Measurements from ENCODE around the gene CCDC141. TPM values are rescaled to one million over a fixed set of nuclear protein-coding genes. Genes with fewer than 3 reads are reported as not detected.

Gene CCDC141
- total RNA-seq, 1 donor from 2014 or later: 61.8 TPM

GRCh38 chr2:178833382-178833781 is 216.6 kb downstream of the CCDC141 start:
- DNase-seq (ENCODE audit: low read depth): no peak

- no peak for DNase-seq (ENCODE audit: low read depth)
These were observed 219.5 kb downstream of the CCDC141 start for GRCh38 chr2:178830451-178830850.

GRCh38 chr2:178829981-178830380 is 220.0 kb downstream of the CCDC141 start:
- no peak for DNase-seq (ENCODE audit: low read depth)

DNA sequence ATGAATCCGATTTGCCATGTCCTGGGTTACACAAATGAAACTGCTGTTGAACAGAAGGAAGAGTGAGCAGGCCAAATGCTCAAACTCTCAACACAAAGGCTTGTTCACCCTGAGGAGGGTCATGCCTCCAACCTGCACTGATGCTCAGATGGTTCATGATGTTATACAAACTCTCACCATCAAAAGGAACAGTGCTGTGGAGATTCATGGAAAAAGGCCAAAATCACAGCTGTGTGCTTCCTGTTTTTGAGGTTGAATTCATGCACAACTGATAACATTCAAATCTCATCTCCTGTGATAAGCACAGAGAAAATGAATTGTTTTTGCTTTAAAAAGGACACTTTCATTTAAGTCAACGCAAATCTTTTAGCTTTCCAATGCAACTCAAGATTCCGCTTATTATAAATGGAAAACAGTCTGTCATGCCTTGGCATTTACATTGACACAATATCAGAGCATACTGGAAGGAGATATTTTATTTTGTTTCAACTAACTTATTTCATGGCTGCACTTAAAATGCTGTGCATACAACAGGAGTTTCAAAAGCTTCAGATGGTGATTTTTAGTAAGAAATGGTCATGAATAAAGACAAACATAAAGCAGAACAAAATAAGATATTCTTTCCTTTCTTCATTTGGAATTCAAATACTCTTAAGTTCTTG is 220.5 kb downstream of the CCDC141 start:
- peak; percentile 53 for DNase-seq (ENCODE audit: low read depth)

- no peak for DNase-seq (ENCODE audit: low read depth)
These were observed 221.5 kb downstream of the CCDC141 start for GRCh38 chr2:178828486-178828881.

DNA sequence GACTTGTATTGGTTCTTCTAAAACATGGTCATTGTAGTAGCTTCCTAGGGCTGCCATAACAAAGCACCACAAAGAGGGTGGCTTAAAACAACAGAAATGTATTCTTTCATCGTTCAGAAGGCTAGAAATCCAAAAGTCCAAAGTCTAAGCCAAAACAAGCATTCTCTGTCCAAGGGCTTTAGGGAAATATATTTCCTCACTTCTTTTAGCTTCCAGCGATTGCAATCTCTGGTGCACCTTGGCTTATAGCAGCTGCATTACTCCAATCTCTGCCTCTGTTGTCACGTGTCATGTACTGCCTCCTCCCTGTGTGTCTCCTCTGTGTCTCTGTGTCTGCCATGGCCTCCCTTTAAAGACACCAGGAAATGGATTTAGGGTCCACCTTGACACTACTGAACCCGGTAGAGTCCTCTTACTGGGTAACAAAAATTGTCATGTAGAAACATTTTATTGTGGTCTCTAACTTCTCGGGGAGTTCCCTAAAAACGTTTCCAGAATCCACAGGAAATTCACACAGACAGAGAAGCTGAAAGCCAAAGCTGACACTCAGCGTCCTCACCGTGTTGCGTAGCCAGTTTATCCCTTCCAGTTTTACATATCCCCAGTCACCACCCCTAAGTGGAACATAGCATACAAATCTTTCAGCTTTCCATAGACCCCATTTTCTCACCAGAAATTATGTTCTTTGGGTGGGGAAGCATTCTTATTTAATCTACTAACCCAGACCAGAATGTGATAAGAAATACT is 222.0 kb downstream of the CCDC141 start:
- no peak for DNase-seq (ENCODE audit: low read depth)

DNA sequence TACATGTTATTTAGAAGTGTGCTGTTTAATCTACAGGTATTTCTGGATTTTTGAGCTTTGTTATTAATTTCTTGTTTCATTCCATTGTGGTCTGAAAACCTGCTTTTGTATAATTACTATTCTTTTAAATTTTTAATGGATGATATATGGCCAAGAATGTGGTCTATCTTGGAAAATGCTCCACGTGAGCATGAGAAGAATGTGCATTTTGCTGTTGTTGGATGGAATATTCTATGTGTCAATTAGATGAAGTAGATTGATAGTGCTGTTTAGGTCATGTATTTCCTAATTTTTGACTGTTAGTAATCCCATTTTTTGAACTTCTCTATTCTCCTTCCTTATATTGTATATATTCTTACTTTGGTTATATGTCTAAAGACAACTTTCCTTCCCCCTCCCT is 222.8 kb downstream of the CCDC141 start:
- DNase-seq (ENCODE audit: low read depth): no peak

GRCh38 chr2:178825183-178825582 is 224.8 kb downstream of the CCDC141 start:
- DNase-seq (ENCODE audit: low read depth): no peak

DNA sequence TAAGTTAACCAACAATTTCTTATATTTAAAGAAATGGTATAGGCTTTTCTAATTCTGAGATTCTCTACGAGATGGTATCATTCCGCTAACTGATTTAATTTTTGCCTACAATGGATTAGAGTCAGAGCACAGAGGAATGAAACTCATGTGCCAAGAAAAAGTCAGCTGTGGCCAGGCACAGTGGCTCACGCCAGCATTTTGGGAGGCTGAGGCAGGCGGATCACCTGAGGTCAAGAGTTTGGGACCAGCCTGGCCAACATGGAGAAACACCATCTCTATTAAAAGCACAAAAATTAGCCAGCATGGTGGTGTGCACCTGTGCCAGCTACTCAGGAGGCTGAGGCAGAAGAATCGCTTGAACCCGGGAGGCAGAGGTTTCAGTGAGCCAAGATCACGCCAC is 225.8 kb downstream of the CCDC141 start:
- no peak for DNase-seq (ENCODE audit: low read depth)

DNA sequence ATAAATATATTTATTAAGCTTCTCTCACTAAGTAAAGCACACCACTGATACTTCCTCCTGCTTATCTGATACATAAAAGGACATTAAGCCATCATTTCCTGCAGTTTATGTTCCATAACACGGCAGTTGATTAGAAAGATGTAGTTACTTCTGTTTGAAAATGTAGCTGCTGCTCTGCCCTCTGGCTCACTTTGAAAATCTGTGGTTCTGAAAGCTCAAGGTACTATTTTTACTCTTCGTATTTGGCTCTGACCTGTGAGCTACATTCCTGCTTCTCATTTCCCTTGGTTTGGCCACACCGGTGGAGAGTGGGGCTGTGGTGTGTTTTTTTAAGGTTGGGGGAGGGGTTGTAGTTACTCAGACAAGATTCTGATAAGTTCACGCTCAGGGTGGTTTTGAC is 229.9 kb downstream of the CCDC141 start:
- DNase-seq (ENCODE audit: low read depth): peak; percentile 39

DNA sequence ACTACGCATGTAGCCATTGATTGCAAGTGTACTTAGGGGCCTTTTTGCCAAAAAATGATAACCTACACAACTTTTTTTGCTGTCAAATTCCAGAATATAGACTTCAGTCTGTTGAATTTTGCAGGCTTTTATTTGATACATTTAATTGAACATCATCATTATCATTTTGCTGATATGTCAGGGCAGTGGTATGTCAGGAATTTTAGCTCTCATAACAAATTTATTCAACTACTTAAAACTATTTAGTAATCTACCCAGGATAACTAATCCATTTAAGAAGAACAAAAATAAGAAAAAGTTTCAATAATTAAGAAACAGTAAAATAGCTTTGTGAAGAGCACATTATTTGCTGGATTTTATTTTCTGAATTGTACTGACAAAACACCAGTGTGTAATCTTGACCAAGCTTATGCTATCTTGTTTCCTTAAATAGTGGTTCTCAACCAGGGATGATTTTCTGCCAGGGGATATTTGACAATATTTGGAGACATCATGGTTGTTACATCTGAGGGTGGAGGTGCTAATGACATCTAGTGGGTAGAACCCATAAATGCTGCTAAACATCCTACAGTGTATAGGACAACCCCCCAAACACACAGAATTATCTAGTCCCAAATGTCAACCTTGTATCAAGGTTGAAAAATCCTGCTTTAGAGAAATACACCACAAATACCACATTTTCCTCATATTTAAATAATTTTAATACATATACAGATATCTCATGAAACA is 230.6 kb downstream of the CCDC141 start:
- DNase-seq (ENCODE audit: low read depth): peak; percentile 28

DNA sequence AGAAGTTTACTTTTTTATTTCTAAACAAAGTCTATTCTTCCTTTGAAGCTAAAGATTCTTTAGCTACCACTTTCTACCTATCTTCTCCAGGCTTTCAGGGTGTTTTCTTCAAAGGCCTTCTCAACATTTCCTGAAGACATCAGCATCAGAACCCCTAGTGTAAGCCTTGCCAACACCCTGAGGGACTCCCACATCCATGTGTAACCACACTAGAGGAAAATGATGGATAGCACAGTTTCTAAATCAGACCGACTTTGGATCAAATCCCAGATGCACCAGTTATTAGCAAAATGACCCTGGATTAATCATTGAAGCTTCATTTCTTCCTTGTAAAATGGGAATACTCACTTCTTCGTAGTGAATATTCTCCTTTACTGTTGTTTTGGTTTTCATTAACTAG is 238.0 kb downstream of the CCDC141 start:
- DNase-seq (ENCODE audit: low read depth): no peak

GRCh38 chr2:178811045-178811444 is 238.9 kb downstream of the CCDC141 start:
- no peak for DNase-seq (ENCODE audit: low read depth)

DNA sequence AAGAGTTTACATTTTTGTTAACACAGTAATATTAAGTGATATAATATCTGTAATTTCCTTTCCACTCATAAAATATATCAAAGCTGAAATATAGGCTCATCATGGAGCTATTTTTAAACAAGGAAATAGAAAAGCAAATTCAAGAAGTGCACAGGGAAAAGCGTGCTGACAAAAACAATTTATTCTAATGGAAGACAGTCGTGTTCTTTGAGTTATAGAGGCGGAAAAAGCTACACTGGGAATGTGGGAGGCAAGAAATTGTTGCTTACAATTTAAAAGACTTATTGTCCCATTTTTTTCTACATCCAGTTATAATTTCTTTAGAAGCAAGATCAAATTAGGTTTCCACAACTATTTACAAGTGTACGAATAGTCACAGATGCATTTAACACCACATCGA is 239.5 kb downstream of the CCDC141 start:
- no peak for DNase-seq (ENCODE audit: low read depth)

DNA sequence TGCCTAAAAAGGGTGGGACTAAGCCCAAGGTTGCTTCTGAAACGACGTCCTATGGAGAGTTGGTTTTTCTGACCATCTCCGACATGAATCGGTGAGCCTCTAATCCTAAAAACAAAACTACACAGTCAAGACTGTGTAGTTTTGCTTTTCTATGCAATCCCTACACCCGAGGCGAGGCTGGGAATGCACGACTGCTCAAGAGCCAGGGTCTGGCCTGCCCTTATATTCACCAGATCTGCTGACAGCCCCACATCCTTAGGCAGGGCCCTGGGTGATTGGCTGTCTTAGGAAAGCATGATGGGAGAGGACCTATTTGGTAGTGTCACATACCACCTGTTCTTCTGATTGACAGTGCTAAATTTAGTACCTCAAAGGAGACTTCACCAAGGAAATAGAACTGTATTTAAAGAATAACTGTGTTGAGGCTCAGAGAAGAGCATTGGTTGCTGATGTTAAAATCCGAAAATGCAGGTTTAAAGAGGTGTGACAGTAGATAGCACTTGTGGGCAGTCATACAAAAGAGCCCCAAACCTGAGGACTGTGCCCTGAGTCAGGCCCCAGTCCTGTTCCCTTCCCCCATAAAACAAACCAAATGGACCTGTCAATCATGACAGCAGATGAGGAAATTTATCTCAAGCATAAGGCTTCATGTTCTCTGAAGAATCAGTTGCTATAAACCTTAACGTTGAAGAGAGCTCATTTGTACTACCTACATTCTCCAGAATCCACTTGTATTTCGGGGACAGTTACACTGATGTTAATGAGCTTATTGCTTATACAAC is 242.5 kb downstream of the CCDC141 start, which contains the start of gene TTN:
Gene TTN (minus strand): TSS at position 197 of the 782 bp plus-strand sequence. CDS start 2,781 bp downstream, outside the sequence.
- peak; percentile 98 for DNase-seq (ENCODE audit: low read depth)

DNA sequence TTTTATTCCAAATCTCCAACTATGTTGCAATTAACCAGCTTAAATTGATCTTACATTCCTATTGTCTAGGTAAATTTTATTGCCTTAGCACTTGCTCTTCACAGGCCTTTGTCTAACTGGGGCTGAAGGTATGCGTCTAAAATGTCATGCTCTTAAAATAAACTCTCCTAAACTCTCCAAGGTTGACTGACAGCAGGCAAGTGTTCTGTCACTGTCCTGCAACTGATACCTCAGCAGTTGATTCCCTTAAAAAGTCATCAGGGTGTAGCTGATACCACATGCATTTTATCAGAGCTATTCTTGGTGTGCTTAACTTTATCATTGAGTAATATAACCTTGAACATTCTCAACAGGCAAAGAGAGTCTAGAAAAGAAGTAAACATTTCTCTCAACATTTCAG is 243.4 kb downstream of the CCDC141 start:
- DNase-seq (ENCODE audit: low read depth): peak; percentile 95

- DNase-seq (ENCODE audit: low read depth): no peak
These were observed 244.5 kb downstream of the CCDC141 start for GRCh38 chr2:178805457-178805856.

GRCh38 chr2:178804791-178805190 is 245.1 kb downstream of the CCDC141 start:
- DNase-seq (ENCODE audit: low read depth): peak; percentile 84

- DNase-seq (ENCODE audit: low read depth): no peak
These were observed 249.4 kb downstream of the CCDC141 start for GRCh38 chr2:178800510-178800909.

DNA sequence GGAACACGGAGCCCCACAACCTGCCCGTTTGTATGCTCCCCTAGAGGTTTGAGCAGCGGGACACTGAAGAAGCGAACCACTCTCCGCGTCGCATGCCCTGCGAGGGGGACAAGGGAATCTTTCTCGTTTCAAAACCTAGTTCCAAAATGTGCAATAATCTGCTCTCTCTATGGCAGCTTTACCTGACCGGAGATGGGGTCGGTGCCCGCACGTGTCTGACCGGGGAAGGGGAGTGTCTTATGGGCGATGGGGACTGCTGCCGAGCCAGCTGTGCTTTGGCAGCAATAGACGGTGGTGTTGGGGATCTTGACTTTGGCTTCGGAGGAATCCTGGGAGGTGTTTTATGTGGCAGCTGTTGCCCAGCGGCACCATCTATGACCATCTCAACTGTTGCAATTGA is 250.6 kb downstream of the CCDC141 start:
- DNase-seq (ENCODE audit: low read depth): no peak

DNA sequence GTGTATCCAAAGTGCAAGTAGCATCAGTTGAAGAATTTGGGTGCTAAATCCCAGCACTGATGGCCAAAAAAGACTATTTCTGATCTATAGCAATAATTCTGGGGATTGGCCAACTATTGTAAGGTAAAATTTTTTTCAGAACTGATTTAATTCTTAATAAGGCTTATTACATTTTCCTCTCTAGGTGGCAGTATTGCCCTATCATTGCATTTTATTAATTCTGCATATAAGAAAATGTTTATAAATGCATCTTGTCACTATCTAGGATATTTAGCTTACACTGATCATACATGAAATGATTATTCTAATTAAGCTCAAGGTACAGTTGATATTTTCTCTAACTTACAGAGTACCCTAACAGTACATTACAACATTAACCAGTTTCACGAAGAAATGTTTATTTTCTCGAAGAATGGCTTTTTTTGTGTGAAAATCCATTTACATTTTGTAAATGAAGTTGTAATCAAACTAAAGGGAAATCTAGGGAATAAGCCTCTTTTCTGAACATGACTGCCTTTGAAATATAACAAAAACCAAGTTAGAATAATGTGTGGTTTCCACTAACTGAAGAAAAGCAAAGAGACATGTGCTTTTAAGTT is 253.8 kb downstream of the CCDC141 start:
- peak; percentile 51 for DNase-seq (ENCODE audit: low read depth)
